Dendritic cell treated with granulocyte-macrophage colony-stimulating factor and Interleukin-4, amounts not matched to agents 40 ng/mL and 50 ng/mL, for 4 days (primary cell): ENCODE data around the gene CACNA1C.
A peak's percentile ranks its signal among the peaks of the same experiment; 100 is the strongest.

Experiments used
- H3K27ac Mint-ChIP-seq: one replicate; pipeline ENCODE4 v1.8.0; 2022; ENCODE audit warnings: mild to moderate bottlenecking, mixed read lengths
- H3K27me3 Mint-ChIP-seq: one replicate; pipeline ENCODE4 v1.8.0; 2022; ENCODE audit warnings: mild to moderate bottlenecking, mixed read lengths
- H3K36me3 Mint-ChIP-seq: one replicate; pipeline ENCODE4 v1.8.0; 2022; ENCODE audit warnings: low read depth, mixed read lengths
- H3K4me1 Mint-ChIP-seq: one replicate; pipeline ENCODE4 v1.8.0; 2022; ENCODE audit warnings: low read depth, mixed read lengths
- H3K4me3 Mint-ChIP-seq: one replicate; pipeline ENCODE4 v1.8.0; 2022; ENCODE audit warnings: mild to moderate bottlenecking, moderate library complexity, mixed read lengths
- H3K9me3 Mint-ChIP-seq: one replicate; pipeline ENCODE4 v1.8.0; 2022; ENCODE audit warnings: mixed read lengths
- intact Hi-C: fragments of 100-400 bp; cut with micrococcal nuclease; formaldehyde crosslinking; loops from one replicate; pipeline ENCODE4 v1.15.0; 2022

Gene CACNA1C

DNA sequence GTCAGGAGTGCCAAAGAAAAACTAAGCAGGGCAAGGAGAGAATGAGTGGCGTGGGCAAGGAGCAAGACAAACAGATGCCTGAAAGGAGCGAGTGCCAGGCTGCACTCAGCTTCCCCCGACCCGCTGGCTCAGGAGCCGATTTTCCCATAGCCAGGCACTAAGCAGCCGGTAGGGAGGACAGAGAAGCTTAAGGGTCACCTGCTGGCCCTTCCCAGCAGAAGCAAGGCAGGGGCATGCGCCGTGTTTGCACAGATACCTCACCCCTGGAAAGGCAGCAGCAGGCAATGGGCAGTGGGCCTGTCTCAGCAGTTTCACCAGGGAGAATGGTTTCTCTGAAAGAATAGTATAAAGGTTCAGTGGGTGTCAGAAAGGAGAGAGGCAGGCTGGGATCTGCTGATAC is 637.1 kb downstream of the CACNA1C start:
- intact Hi-C loops: no loop called here
- Mint-ChIP-seq H3K9me3 (no peaks in the 10 kb centered on the region), H3K4me1 (peaks cover 26% of the 10 kb centered on the region)

GRCh38 chr12:2690348-2691005 is 637.7 kb downstream of the CACNA1C start:
- H3K36me3 Mint-ChIP-seq: no peaks in the 10 kb centered on the region
- intact Hi-C loops: no loop called here
- no peaks in the 10 kb centered on the region for H3K9me3 Mint-ChIP-seq
- no peak overlapping the region for H3K27ac Mint-ChIP-seq
- peak overlapping the region; percentile 72 for H3K4me3 Mint-ChIP-seq
- H3K4me1 Mint-ChIP-seq: peaks cover 26% of the 10 kb centered on the region
- peaks cover 34% of the 10 kb centered on the region for H3K27me3 Mint-ChIP-seq

More for the DNA sequence above, 637.1 kb downstream of the CACNA1C start:
- Mint-ChIP-seq H3K4me3 (no peak overlapping the region), H3K27me3 (peaks cover 34% of the 10 kb centered on the region), H3K27ac (no peak overlapping the region), H3K36me3 (no peaks in the 10 kb centered on the region)

GRCh38 chr12:2691006-2691344 is 638.2 kb downstream of the CACNA1C start:
- H3K27ac Mint-ChIP-seq: no peak overlapping the region

GRCh38 chr12:2691345-2692071 is 638.7 kb downstream of the CACNA1C start:
- peaks cover 34% of the 10 kb centered on the region for H3K4me1 Mint-ChIP-seq
- H3K4me3 Mint-ChIP-seq: peak overlapping the region; percentile 72
- no peak overlapping the region for H3K27ac Mint-ChIP-seq
- intact Hi-C loops: no loop called here
- H3K36me3 Mint-ChIP-seq: no peaks in the 10 kb centered on the region
- H3K9me3 Mint-ChIP-seq: no peaks in the 10 kb centered on the region
- H3K27me3 Mint-ChIP-seq: peaks cover 36% of the 10 kb centered on the region

More at GRCh38 chr12:2691006-2691344, 638.2 kb downstream of the CACNA1C start:
- intact Hi-C loops: no loop called here
- Mint-ChIP-seq H3K36me3 (no peaks in the 10 kb centered on the region), H3K4me1 (peaks cover 31% of the 10 kb centered on the region), H3K4me3 (peak overlapping the region; percentile 72), H3K9me3 (no peaks in the 10 kb centered on the region), H3K27me3 (peaks cover 36% of the 10 kb centered on the region)

DNA sequence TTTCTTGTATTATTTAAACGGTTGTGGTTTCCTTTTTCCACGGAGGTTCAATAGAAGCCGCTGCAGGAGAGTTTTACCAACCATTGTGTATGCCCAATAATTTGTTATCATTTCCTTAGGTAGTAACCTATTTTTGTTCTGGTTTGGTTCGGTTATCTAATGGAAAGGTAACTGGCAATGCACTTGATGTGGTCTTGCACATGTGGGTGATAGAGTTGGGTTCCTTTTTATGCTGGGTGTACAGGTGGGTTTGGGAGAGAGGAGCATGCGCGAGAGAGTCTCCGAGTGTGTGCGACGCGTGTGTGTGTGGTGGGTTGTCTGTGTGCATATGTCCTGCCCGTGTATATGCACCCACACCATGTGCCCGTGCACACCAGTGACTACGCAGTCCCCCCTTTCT is 639.3 kb downstream of the CACNA1C start:
- Mint-ChIP-seq H3K36me3 (no peaks in the 10 kb centered on the region), H3K9me3 (no peaks in the 10 kb centered on the region), H3K27me3 (peaks cover 36% of the 10 kb centered on the region), H3K4me1 (peaks cover 34% of the 10 kb centered on the region), H3K4me3 (peak overlapping the region; percentile 72), H3K27ac (no peak overlapping the region)
- intact Hi-C loops: no loop called here

GRCh38 chr12:2693244-2693860 is 640.6 kb downstream of the CACNA1C start:
- no peaks in the 10 kb centered on the region for H3K9me3 Mint-ChIP-seq
- H3K27ac Mint-ChIP-seq: no peak overlapping the region
- intact Hi-C loops: no loop called here
- H3K27me3 Mint-ChIP-seq: peaks cover 36% of the 10 kb centered on the region
- no peaks in the 10 kb centered on the region for H3K36me3 Mint-ChIP-seq
- H3K4me1 Mint-ChIP-seq: peaks cover 34% of the 10 kb centered on the region
- no peak overlapping the region for H3K4me3 Mint-ChIP-seq

DNA sequence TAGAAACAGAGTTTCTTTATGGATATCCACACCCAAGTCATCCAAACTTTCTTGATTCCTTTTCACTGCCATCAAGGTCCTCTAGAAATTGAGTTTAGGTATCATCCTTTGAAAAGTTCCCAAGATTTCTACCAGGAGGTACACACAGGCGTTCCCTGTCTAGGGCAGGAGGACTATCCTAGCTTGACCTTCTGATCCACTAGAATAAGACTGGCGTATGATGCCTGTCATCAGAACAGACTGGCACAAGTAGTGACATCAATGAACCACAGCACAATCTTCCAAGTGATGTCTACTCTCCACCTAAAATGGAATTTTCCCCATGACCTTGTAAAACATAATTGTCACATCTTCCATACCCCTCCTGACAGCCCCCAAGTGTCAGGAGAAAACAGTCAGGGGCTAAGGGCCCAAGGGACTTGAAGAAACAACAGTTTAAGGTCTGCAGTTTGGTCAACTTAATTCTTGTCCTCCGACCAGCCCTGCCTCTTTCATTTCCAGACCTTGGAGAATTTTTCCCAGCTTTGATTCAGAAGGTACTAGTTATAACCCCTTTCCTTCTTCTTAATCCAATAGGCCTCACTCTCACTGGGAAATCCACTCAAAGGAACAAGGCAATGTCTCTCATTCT is 641.3 kb downstream of the CACNA1C start:
- Mint-ChIP-seq H3K4me3 (no peak overlapping the region), H3K4me1 (peaks cover 34% of the 10 kb centered on the region), H3K27me3 (peaks cover 36% of the 10 kb centered on the region), H3K9me3 (no peaks in the 10 kb centered on the region), H3K36me3 (no peaks in the 10 kb centered on the region), H3K27ac (no peak overlapping the region)
- intact Hi-C loops: no loop called here

DNA sequence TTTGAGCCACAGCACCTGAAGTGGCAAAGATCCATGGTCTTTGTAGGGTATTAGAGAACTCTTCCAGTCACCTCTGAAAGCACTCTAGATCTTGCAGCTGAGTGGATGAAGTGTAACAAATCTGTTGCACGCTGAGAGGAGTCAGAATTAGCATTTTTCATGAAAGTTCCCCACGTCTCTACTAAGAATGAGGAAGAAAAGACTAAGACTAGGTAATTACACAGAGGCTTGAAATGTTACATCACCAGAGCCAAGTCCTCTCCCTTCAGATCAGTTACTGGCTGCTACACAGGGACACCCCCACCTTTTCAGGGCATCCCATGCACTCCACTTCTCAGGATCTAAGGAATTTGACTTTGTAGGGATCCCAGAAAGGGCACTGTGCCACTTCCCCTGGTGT is 643.3 kb downstream of the CACNA1C start:
- intact Hi-C loops: no loop called here
- Mint-ChIP-seq H3K36me3 (no peaks in the 10 kb centered on the region), H3K4me3 (no peak overlapping the region), H3K27ac (no peak overlapping the region), H3K27me3 (peaks cover 22% of the 10 kb centered on the region), H3K9me3 (no peaks in the 10 kb centered on the region), H3K4me1 (peaks cover 25% of the 10 kb centered on the region)

- Mint-ChIP-seq H3K36me3 (no peaks in the 10 kb centered on the region), H3K27me3 (peaks cover 14% of the 10 kb centered on the region), H3K27ac (no peak overlapping the region), H3K9me3 (no peaks in the 10 kb centered on the region), H3K4me3 (no peak overlapping the region), H3K4me1 (peaks cover 14% of the 10 kb centered on the region)
- intact Hi-C loops: no loop called here
Observed at GRCh38 chr12:2697057-2697800, 644.4 kb downstream of the CACNA1C start.

DNA sequence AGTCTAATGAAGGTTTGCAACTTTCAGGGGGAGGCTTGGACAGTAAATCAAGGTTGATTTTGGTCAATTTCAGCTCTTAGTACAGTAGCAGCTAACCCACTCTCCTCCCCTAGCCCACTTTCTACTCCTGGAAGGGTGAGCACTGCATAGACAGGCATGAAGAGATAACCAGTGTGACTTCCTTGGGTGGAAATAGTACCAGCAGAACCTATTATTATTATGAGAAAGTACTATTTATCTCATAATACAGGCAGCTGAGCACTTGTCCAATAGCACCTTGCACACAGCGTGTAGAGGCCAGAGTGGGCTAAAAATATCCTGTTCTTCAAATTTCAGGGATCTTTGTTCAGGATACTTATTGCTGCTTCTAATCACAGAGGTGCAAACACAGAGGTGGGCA is 645.8 kb downstream of the CACNA1C start:
- H3K36me3 Mint-ChIP-seq: no peaks in the 10 kb centered on the region
- no peak overlapping the region for H3K4me3 Mint-ChIP-seq
- intact Hi-C loops: no loop called here
- no peaks in the 10 kb centered on the region for H3K9me3 Mint-ChIP-seq
- H3K4me1 Mint-ChIP-seq: peaks cover 7% of the 10 kb centered on the region
- no peak overlapping the region for H3K27ac Mint-ChIP-seq
- peaks cover 4% of the 10 kb centered on the region for H3K27me3 Mint-ChIP-seq

- H3K4me3 Mint-ChIP-seq: no peak overlapping the region
- intact Hi-C loops: no loop called here
- H3K27ac Mint-ChIP-seq: no peak overlapping the region
- no peaks in the 10 kb centered on the region for H3K36me3 Mint-ChIP-seq
- peaks cover 3% of the 10 kb centered on the region for H3K27me3 Mint-ChIP-seq
- H3K9me3 Mint-ChIP-seq: peaks cover 25% of the 10 kb centered on the region
- H3K4me1 Mint-ChIP-seq: no peaks in the 10 kb centered on the region
Observed at GRCh38 chr12:2710701-2711100, 657.9 kb downstream of the CACNA1C start.

DNA sequence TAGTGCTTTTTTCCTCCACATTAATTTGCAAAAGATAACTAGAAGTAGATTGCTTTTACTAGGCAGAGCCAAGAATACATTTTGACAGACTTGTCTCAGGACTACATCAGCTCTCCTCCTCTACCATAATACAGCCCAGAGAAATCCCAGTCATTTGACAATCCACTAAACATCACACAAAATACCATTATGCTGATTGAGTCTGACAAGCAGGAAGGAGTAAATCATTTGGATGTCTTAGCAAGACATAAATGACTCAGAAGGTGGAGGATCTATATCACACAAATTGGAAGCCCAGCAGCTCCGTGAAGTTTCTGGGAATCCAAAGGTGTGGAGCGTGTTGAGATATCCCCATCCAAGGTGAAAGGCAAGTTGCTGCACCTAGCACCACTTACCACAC is 666.6 kb downstream of the CACNA1C start:
- no peaks in the 10 kb centered on the region for H3K4me1 Mint-ChIP-seq
- no peaks in the 10 kb centered on the region for H3K27me3 Mint-ChIP-seq
- no peak overlapping the region for H3K27ac Mint-ChIP-seq
- no peaks in the 10 kb centered on the region for H3K9me3 Mint-ChIP-seq
- intact Hi-C loops: no loop called here
- no peak overlapping the region for H3K4me3 Mint-ChIP-seq
- no peaks in the 10 kb centered on the region for H3K36me3 Mint-ChIP-seq

DNA sequence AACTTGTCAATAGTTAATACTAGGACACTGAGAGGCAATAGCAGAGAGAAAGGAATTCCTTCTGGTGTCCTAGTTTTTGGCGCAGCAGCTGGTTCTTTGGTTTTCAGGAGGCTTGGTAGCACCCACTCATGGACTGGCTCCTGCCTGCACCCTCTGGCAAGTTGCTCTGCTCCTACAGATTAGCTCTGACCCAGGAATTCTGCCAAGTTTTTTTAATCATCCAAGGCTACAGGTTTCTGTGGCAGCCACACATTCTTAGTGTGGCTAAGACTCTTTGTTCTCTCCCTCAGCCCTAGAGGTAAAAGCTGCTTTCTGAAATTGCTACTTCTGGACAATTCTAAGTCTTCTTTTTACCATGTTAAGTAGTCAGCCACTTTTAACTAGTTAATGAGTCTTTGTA is 670.0 kb downstream of the CACNA1C start:
- Mint-ChIP-seq H3K4me1 (no peaks in the 10 kb centered on the region), H3K36me3 (no peaks in the 10 kb centered on the region), H3K4me3 (no peak overlapping the region), H3K27ac (no peak overlapping the region), H3K9me3 (no peaks in the 10 kb centered on the region), H3K27me3 (no peaks in the 10 kb centered on the region)
- intact Hi-C loops: no loop called here

- intact Hi-C loops: no loop called here
- Mint-ChIP-seq H3K4me3 (no peak overlapping the region), H3K36me3 (no peaks in the 10 kb centered on the region), H3K27ac (no peak overlapping the region), H3K9me3 (no peaks in the 10 kb centered on the region), H3K27me3 (no peaks in the 10 kb centered on the region), H3K4me1 (peaks cover 9% of the 10 kb centered on the region)
Observed at GRCh38 chr12:2732290-2732689, 679.5 kb downstream of the CACNA1C start.
